Measurements from ENCODE around the gene ITGB2. TPM values are rescaled to one million over a fixed set of nuclear protein-coding genes. Genes with fewer than 3 reads are reported as not detected.

The ITGB2 gene
- 10 to 100 TPM in 1 of 2 donors, 1 to 10 TPM in 1; 6.8 to 33.1 TPM for total RNA-seq
- long read RNA-seq, transcript ITGB2-201 (16 exons, 2,955 nt) = major isoform, 6 of 12 reads
- long read RNA-seq, partial matches to known transcripts = 5 of 12 reads
- long read RNA-seq, other reads (novel, unspliced or antisense) = 0 of 12 reads

DNA sequence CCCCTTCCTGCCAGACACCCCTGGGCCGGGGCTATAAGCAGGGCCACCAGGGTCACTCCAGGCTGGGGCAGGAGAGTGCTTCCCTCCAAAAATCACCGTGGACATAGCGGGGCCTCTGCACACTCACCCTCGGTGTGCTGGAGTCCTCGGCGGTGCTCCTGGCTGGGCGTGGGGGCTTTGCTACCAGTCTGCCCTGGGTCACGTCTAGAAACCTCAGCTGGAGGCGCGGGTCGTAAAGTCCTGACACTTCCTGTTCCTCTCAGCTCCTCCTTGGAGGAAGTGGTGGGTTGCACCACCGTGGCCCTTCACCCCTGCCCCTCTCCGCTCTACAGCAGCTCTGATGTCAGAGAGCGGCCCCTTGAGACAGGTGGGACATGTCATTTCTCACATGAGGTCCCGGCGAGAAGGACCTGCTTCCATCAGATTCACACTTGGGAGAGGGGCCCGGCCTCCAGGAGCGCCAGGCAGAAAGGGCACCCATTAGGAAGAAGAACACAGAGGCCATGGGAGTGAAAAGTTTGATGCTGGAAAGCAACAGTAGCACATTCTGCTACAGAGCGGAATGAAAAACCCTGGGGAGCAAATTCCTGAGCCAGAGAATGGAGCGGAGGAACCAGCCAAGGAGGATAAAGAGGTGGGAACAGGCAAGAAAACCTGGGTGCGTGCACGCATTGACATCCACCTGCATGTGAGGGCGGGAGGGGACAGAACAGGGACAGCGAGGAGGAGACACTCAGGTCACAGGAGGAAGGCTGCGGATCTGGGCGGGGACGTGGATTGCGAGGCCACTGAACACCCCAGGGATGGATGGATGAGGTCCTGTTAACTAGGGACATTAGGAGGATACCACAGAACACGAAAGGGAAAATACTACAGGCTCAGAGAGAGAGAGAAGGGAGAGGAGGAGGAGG is at the start of gene ITGB2:
ITGB2 (minus strand) TSS at position 206 of the 911 bp plus-strand sequence. CDS start 10,117 bp downstream, outside the sequence.
- DNase-seq (peak in 1 of 2 donors; percentile 56), ATAC-seq (peak; percentile 34)
- intact Hi-C loops (cut with DNase I, micrococcal nuclease) = no loop called here

DNA sequence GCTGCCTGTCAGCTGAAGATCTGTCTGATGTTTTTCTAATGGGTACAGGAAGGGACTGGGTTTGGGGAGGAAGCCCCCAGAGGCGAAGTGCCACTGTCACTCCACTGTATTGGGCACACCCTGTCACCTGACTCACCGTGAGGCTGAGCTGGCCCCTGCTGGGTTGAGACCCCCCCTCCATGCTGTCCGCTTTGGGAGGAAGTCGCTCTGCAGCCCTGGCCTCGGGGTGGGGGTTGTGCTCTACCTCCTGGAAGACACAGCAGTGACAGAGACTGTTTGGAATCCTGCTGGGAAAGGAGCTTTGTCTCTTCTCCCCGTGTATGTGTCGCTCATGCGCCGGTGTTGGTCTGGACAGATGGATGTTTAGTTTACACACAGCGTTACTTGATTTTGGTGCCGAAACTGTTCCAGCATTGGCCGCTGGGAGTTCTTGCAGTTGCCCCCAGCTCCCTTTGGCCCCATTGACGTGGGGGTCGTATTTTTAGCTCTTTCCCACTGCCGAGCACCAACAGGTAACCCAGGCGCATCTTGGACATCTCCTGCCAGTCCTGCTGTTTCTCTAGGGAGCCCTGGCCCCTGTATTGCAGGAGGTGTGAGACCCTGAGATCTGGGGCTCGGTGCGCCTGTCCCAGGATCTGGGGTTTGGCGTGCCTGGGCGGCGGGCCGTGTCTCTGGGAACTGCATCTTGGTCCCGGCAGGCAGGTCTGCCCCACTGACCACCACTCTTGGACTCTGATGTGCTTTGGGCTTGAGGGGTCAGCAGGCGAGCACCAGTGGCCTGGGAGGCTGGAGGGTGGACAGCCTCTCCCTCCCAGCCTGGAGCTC is 49.4 kb upstream of the ITGB2 start:
- ATAC-seq (no peak), DNase-seq (no peak)
- intact Hi-C loops (cut with DNase I, micrococcal nuclease) = no loop called here

- no peak for DNase-seq
These were observed 48.5 kb upstream of the ITGB2 start for GRCh38 chr21:44969066-44969670.

GRCh38 chr21:44967082-44968047 is 46.7 kb upstream of the ITGB2 start:
- no peak for DNase-seq
- ATAC-seq = no peak
- intact Hi-C loops (cut with DNase I, micrococcal nuclease) = no loop called here

More at GRCh38 chr21:44969066-44969670, 48.5 kb upstream of the ITGB2 start:
- ATAC-seq = no peak
- intact Hi-C loops (cut with DNase I, micrococcal nuclease) = no loop called here

- intact Hi-C loops (cut with DNase I, micrococcal nuclease) = no loop called here
- DNase-seq (peak; percentile 39 to 44), ATAC-seq (no peak)
These were observed 45.7 kb upstream of the ITGB2 start for GRCh38 chr21:44966135-44967081.

GRCh38 chr21:44965251-44966022 is 44.7 kb upstream of the ITGB2 start:
- DNase-seq = no peak
- ATAC-seq = no peak
- intact Hi-C loops (cut with DNase I, micrococcal nuclease) = no loop called here

DNA sequence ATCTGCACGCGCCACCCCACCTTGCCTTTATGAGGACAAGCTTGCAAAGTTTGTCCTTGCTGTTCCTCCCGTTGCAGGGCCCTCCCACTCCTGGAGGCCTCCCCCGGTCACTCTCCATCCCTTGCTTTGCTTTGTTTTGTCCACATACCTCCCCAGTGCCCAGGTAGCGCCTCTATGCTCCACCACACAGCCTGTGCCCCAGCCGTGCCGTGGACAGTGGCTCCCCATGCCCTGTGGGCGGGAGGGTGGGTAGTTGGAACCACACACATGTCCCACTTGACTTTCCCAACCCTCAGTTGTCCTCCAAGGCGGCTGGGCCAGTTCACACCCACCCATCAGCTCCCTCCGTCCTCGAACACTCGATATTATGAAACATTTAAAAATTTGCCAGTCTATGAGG is 43.7 kb upstream of the ITGB2 start:
- DNase-seq = no peak
- intact Hi-C loops (cut with DNase I, micrococcal nuclease) = no loop called here

DNA sequence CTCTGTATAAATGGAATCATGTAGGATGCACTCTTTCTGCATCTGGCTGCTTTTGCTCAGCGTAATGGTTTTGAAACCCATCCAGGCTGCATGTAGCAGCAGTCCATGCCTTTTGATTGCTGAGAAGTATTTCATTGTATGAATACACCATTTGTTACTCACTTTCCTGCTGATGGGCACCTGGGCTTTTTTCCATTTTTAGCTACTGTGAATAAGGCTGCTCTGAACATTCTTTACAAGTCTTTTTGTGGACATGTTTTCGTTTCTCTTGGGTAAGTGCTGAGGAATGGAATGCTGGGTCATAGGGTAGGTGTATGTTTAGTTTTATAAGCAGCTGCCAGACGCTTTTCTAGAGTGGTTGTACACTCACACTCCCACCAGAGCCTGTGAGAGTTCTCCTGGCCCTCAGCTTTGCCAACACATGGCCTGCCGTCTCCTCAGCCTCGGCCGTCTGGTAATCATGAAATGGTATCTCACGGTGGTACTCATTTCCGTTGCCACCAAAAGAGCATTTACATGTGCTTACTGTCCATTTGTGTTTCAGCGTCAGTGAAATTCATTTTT is 41.8 kb upstream of the ITGB2 start:
- DNase-seq = no peak
- intact Hi-C loops (cut with DNase I, micrococcal nuclease) = no loop called here

More for the DNA sequence above, 43.7 kb upstream of the ITGB2 start:
- ATAC-seq = no peak

DNA sequence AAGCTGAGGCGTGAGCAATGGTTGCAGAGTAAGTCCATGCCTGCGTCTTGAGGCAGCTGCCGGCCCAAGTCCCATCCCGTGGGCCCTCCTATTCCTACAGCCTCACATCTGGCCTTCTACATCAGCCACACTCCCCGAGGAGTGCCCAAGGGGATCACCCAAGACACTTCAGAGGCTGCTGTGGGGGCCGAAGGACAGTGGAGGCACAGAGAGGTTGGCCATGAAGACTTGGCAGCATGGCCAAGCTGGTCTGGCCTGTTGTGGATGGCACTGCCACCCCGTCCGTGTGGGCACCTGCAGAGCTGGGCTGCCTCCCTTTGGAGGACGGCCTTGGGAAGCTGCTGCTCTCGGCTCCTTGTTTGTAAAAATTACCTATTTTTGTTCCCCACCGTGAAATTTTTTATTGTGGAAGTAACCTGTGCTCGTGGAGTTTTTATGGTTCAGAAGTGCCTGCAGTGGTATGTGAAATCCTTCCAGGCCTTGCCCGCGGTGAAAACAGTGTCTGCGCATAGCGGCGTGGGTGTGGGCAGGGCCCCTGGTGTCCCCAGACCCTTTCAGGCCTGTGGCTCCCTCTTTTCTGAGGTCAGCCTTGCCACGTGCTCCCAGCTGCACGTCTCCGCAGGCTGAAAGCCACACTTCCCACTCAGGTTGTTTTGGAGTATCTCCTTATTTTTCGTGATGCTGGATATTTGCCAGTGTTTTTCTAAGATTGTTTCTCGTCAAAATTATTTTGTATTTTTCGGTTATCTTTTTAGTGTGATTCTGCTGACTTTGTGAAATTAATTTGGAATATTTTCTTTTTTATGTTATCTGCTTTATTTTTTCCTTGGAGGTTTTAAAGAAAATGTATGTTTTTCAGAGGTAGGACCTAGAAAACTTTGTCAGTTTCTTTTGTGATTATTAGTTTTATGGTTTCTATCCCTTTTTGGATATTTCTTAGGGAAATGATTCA is 39.7 kb upstream of the ITGB2 start:
- ATAC-seq (no peak), DNase-seq (no peak)
- intact Hi-C loops (cut with DNase I, micrococcal nuclease) = no loop called here

More for the DNA sequence above, 41.8 kb upstream of the ITGB2 start:
- ATAC-seq = no peak

- intact Hi-C loops (cut with DNase I, micrococcal nuclease) = loop anchor here in 1 of 2 donors (5.0 kb wide), 1 partner anchor 168 kb away; no protein-coding TSS in a partner anchor
- DNase-seq = no peak
- ATAC-seq = no peak
These were observed 38.8 kb upstream of the ITGB2 start for GRCh38 chr21:44959376-44960091.

DNA sequence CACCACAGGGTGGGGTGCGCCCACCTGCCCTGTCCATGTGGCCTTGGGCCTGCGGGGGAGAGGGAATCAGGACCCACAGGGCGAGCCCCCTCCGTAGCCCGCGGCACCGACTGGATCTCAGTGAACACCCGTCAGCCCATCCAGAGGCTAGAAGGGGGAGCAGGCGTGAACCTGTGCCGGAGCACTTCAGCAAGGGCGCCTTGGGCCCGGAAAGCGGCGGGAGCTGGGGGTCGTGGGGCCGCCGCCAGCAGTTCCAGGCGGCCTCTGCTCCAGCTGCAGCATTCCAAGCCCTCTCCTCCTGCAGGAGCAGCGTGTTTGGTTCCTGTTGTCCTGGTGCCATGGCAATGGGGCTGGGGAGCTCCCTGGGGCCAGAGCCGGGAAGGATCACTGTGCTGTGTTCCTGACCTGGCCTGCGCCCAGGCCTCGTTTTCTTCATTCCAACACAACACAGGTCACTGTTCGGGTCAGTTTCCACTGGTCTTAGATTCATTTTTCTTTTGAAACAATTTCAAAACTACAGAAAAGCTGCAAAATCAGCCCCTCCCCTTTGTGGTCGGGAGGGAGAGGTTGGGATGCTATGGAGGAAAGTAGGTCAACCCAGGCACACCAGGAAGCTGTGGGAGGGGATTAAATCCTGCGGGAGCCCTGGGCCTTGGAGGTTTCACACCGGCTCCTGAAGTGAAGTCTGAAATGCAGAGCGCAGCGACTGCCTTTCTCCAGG is 37.9 kb upstream of the ITGB2 start:
- ATAC-seq (peak; percentile 26), DNase-seq (peak in 1 of 2 donors; percentile 47)
- intact Hi-C loops (cut with DNase I, micrococcal nuclease) = loop anchor here in 1 of 2 donors (5.0 kb wide), 1 partner anchor 169 kb away; no protein-coding TSS in a partner anchor

GRCh38 chr21:44957901-44958451 is 37.3 kb upstream of the ITGB2 start:
- intact Hi-C loops (cut with DNase I, micrococcal nuclease) = loop anchor here in 1 of 2 donors (5.0 kb wide), 1 partner anchor 169 kb away; no protein-coding TSS in a partner anchor
- DNase-seq (no peak), ATAC-seq (no peak)

All from left colon (tissue), 2 donors.